Neural progenitor cell (in vitro differentiated cells): ENCODE results near the gene VAV2. TPM values are rescaled to one million over a fixed set of nuclear protein-coding genes. Genes with fewer than 3 reads are reported as not detected.

Experiments
- DNase-seq: peaks from one replicate; pipeline ENCODE4 v3.0.0-alpha.2; 2016; ENCODE audit warnings: low spot score
- H2AFZ ChIP-seq: fragments of 200-600 bp; sonication (generic); replicated peaks from 2 replicates; pipeline ENCODE4 v1.6.1; 2016; ENCODE audit warnings: antibody characterized with exemption
- H3F3A ChIP-seq: fragments of 200-600 bp; sonication (generic); 2 replicates; pipeline ENCODE4 v1.6.1; 2016; ENCODE audit warnings: antibody characterized with exemption, low read depth
- H3K27ac ChIP-seq: fragments of 200-600 bp; sonication (generic); 2 replicates; pipeline ENCODE4 v1.5.1; 2016; ENCODE audit warnings: mild to moderate bottlenecking
- H3K27me3 ChIP-seq: fragments of 200-600 bp; sonication (generic); 2 replicates; pipeline ENCODE4 v1.6.1; 2016; ENCODE audit warnings: mild to moderate bottlenecking, moderate library complexity
- H3K36me3 ChIP-seq: fragments of 200-600 bp; sonication (generic); 2 replicates; pipeline ENCODE4 v1.5.1; 2016
- H3K4me1 ChIP-seq: fragments of 200-600 bp; sonication (generic); 2 replicates; pipeline ENCODE4 v1.6.1; 2016; ENCODE audit warnings: mixed run types
- H3K4me2 ChIP-seq: fragments of 200-600 bp; sonication (generic); 2 replicates; pipeline ENCODE4 v1.6.1; 2016
- H3K4me3 ChIP-seq: fragments of 200-600 bp; sonication (generic); 2 replicates; pipeline ENCODE4 v1.5.1; 2016
- H3K79me2 ChIP-seq: fragments of 200-600 bp; sonication (generic); 2 replicates; pipeline ENCODE4 v1.6.1; 2016; ENCODE audit warnings: low read depth
- H3K9ac ChIP-seq: fragments of 200-600 bp; sonication (generic); 2 replicates; pipeline ENCODE4 v1.6.1; 2016
- H3K9me3 ChIP-seq: fragments of 200-600 bp; sonication (generic); 2 replicates; pipeline ENCODE4 v1.5.1; 2016; ENCODE audit warnings: low read depth
- H4K20me1 ChIP-seq: fragments of 200-600 bp; sonication (generic); 2 replicates; pipeline ENCODE4 v1.6.1; 2016; ENCODE audit warnings: low read depth
- H3K27ac Mint-ChIP-seq: 3 replicates; pipeline ENCODE4 v1.8.0; 2021; ENCODE audit warnings: mixed read lengths
- H3K27me3 Mint-ChIP-seq: 2 replicates; pipeline ENCODE4 v1.8.0; 2022; ENCODE audit warnings: low read depth, mild to moderate bottlenecking, inconsistent platforms, moderate library complexity, mixed read lengths; ENCODE audit not compliant: insufficient read depth
- H3K36me3 Mint-ChIP-seq: 3 replicates; pipeline ENCODE4 v1.8.0; 2021; ENCODE audit warnings: mixed read lengths
- H3K4me1 Mint-ChIP-seq: 3 replicates; pipeline ENCODE4 v1.8.0; 2021; ENCODE audit warnings: mixed read lengths
- H3K4me3 Mint-ChIP-seq: 3 replicates; pipeline ENCODE4 v1.8.0; 2021; ENCODE audit warnings: mild to moderate bottlenecking, moderate library complexity, mixed read lengths
- H3K9me3 Mint-ChIP-seq: 3 replicates; pipeline ENCODE4 v1.8.0; 2020; ENCODE audit warnings: mixed read lengths
- EZH2 ChIP-seq: fragments of 200-600 bp; sonication (generic); IDR thresholded peaks from 2 replicates; pipeline ENCODE4 v1.6.1; 2017; ENCODE audit warnings: antibody characterized with exemption, mild to moderate bottlenecking, moderate library complexity
- EZH2phosphoT487 ChIP-seq: fragments of 200-600 bp; sonication (generic); IDR thresholded peaks from 2 replicates; pipeline ENCODE4 v1.6.1; 2017; ENCODE audit warnings: antibody characterized with exemption
- total RNA-seq: library from RNA; depleted of rRNA; stranded (reverse); fragments of >200 nt; gene quantifications from 2 replicates; pipeline ENCODE4 v1.2.3, GENCODE V29; 2015; ENCODE audit warnings: low replicate concordance
- TF ChIP-seq, protein P1 (sequence below): fragments of 200-600 bp; sonication (generic); IDR thresholded peaks from 2 replicates; pipeline ENCODE4 v1.5.1; 2017; ENCODE audit warnings: antibody characterized with exemption, mild to moderate bottlenecking

Gene VAV2
- total RNA-seq, 1 donor from 2014 or later = 12.9 TPM

DNA sequence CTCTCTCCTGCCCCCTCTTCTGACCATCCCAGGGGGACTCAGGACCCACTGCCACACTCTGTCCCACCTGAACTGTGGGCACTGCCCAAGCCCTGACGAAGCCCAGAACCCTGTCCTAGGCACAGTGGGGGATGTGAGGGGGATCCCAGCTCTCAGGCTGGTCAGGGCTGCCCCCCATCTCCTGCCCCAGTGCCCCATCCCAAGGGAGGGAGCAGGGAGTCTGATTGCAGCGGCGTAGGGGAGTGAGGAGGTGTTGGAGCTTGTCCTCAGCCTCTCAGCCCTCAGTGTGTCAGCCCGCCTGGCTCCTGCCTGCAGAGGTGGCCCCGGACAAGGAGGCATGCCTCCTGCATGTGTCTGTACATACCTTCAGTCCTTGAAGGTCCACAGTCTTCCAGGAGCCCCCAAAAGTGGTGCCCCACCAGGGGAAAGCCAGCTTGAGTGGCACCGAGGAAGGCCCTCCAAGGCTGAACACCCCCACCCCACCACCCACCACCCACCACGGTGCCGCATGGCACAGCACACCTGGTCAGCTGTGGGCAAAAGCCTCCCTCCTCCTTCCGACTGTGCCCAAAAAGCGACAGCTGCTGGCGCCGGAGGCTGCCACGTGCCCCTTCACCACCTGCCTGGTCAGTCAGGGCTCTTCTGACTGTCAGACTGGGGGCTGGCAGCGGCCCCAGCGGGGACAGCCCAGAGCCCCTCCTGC, 254.9 kb downstream of the VAV2 start:
- no peak overlapping the region for H3K27ac Mint-ChIP-seq
- peak; percentile 1 for DNase-seq
- no peaks in the 10 kb centered on the region for H3F3A ChIP-seq
- H3K27ac ChIP-seq = no peak overlapping the region
- no peak overlapping the region for H3K4me3 ChIP-seq
- H3K4me3 Mint-ChIP-seq = peak overlapping the region; percentile 77
- no peaks in the 10 kb centered on the region for H3K9me3 Mint-ChIP-seq
- H3K4me2 ChIP-seq = peak overlapping the region; percentile 71
- peaks cover 21% of the 10 kb centered on the region for H3K4me1 Mint-ChIP-seq
- no peaks in the 10 kb centered on the region for H3K9me3 ChIP-seq
- H3K4me1 ChIP-seq = peaks cover 19% of the 10 kb centered on the region
- no peaks in the 10 kb centered on the region for H3K36me3 Mint-ChIP-seq
- no peaks in the 10 kb centered on the region for H3K36me3 ChIP-seq
- no peaks in the 10 kb centered on the region for H3K27me3 ChIP-seq
- H3K79me2 ChIP-seq = no peaks in the 10 kb centered on the region
- H3K9ac ChIP-seq = no peak overlapping the region
- TF ChIP-seq, protein P1, sequence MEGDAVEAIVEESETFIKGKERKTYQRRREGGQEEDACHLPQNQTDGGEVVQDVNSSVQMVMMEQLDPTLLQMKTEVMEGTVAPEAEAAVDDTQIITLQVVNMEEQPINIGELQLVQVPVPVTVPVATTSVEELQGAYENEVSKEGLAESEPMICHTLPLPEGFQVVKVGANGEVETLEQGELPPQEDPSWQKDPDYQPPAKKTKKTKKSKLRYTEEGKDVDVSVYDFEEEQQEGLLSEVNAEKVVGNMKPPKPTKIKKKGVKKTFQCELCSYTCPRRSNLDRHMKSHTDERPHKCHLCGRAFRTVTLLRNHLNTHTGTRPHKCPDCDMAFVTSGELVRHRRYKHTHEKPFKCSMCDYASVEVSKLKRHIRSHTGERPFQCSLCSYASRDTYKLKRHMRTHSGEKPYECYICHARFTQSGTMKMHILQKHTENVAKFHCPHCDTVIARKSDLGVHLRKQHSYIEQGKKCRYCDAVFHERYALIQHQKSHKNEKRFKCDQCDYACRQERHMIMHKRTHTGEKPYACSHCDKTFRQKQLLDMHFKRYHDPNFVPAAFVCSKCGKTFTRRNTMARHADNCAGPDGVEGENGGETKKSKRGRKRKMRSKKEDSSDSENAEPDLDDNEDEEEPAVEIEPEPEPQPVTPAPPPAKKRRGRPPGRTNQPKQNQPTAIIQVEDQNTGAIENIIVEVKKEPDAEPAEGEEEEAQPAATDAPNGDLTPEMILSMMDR = no peak
- TF ChIP-seq EZH2 (no peak), EZH2phosphoT487 (no peak)
- no peak overlapping the region for H2AFZ ChIP-seq
- no peaks in the 10 kb centered on the region for H4K20me1 ChIP-seq
- peaks cover 5% of the 10 kb centered on the region for H3K27me3 Mint-ChIP-seq

GRCh38 chr9:133735931-133736330, 256.2 kb downstream of the VAV2 start:
- H3K27me3 ChIP-seq = no peaks in the 10 kb centered on the region
- Mint-ChIP-seq H3K9me3 (no peaks in the 10 kb centered on the region), H3K36me3 (no peaks in the 10 kb centered on the region), H3K4me3 (no peak overlapping the region), H3K27ac (no peak overlapping the region), H3K27me3 (peaks cover 3% of the 10 kb centered on the region), H3K4me1 (peaks cover 20% of the 10 kb centered on the region)
- H3K9ac ChIP-seq = no peak overlapping the region
- TF ChIP-seq, protein P1 = no peak
- TF ChIP-seq EZH2phosphoT487 (no peak), EZH2 (no peak)
- H3F3A ChIP-seq = no peaks in the 10 kb centered on the region
- no peaks in the 10 kb centered on the region for H3K36me3 ChIP-seq
- H3K4me1 ChIP-seq = peaks cover 19% of the 10 kb centered on the region
- H3K9me3 ChIP-seq = no peaks in the 10 kb centered on the region
- H2AFZ ChIP-seq = no peak overlapping the region
- DNase-seq = peak; percentile 0
- no peaks in the 10 kb centered on the region for H3K79me2 ChIP-seq
- H3K4me2 ChIP-seq = no peak overlapping the region
- no peak overlapping the region for H3K27ac ChIP-seq
- H3K4me3 ChIP-seq = no peak overlapping the region
- no peaks in the 10 kb centered on the region for H4K20me1 ChIP-seq

GRCh38 chr9:133735415-133735775, 256.7 kb downstream of the VAV2 start:
- peaks cover 19% of the 10 kb centered on the region for H3K4me1 ChIP-seq
- no peaks in the 10 kb centered on the region for H3K36me3 ChIP-seq
- H3K4me2 ChIP-seq = peak overlapping the region; percentile 53
- Mint-ChIP-seq H3K27ac (no peak overlapping the region), H3K27me3 (peaks cover 5% of the 10 kb centered on the region), H3K4me3 (no peak overlapping the region), H3K36me3 (no peaks in the 10 kb centered on the region), H3K9me3 (no peaks in the 10 kb centered on the region), H3K4me1 (peaks cover 20% of the 10 kb centered on the region)
- H3K79me2 ChIP-seq = no peaks in the 10 kb centered on the region
- H3F3A ChIP-seq = no peaks in the 10 kb centered on the region
- H3K9ac ChIP-seq = no peak overlapping the region
- H3K27ac ChIP-seq = no peak overlapping the region
- H3K4me3 ChIP-seq = no peak overlapping the region
- DNase-seq = peak; percentile 36
- no peaks in the 10 kb centered on the region for H3K9me3 ChIP-seq
- no peaks in the 10 kb centered on the region for H3K27me3 ChIP-seq
- peak overlapping the region; percentile 72 for H2AFZ ChIP-seq
- TF ChIP-seq EZH2phosphoT487 (no peak), EZH2 (no peak)
- TF ChIP-seq, protein P1 = no peak
- no peaks in the 10 kb centered on the region for H4K20me1 ChIP-seq
